Activated naive CD4-positive, alpha-beta T cell treated with anti-CD3 and anti-CD28 coated beads, Interleukin-2, amount 10 ng/mL, durations not matched to agents 7 days and 5 days (primary cell): ENCODE results near the gene POLR2J2.
"Not testable (repeated sequence)": the region's sequence is repeated elsewhere in the genome, so short reads cannot be mapped to it uniquely, and the experiment has no call there.

Experiments
- CTCF ChIA-PET: fragments of 350-600 bp; sonication (Branson Sonifier 250); formaldehyde crosslinking; loops from one replicate; lab custom pipeline; 2021; ENCODE audit warnings: antibody characterized with exemption; lab: Charles Lee
- DNase-seq: peaks from one replicate; pipeline ENCODE4 v3.0.0-alpha.2; 2020
- H3K27ac Mint-ChIP-seq: one replicate; pipeline ENCODE4 v1.8.0; 2021; ENCODE audit warnings: mild to moderate bottlenecking, moderate library complexity, mixed read lengths
- H3K27me3 Mint-ChIP-seq: one replicate; pipeline ENCODE4 v1.8.0; 2021; ENCODE audit warnings: mild to moderate bottlenecking, mixed read lengths
- H3K36me3 Mint-ChIP-seq: one replicate; pipeline ENCODE4 v1.8.0; 2021; ENCODE audit warnings: mixed read lengths
- H3K4me1 Mint-ChIP-seq: one replicate; pipeline ENCODE4 v1.8.0; 2021; ENCODE audit warnings: mixed read lengths
- H3K4me3 Mint-ChIP-seq: one replicate; pipeline ENCODE4 v1.8.0; 2021; ENCODE audit warnings: mild to moderate bottlenecking, moderate library complexity, mixed read lengths
- H3K9me3 Mint-ChIP-seq: one replicate; pipeline ENCODE4 v1.8.0; 2021; ENCODE audit warnings: mixed read lengths

The POLR2J2 gene

DNA sequence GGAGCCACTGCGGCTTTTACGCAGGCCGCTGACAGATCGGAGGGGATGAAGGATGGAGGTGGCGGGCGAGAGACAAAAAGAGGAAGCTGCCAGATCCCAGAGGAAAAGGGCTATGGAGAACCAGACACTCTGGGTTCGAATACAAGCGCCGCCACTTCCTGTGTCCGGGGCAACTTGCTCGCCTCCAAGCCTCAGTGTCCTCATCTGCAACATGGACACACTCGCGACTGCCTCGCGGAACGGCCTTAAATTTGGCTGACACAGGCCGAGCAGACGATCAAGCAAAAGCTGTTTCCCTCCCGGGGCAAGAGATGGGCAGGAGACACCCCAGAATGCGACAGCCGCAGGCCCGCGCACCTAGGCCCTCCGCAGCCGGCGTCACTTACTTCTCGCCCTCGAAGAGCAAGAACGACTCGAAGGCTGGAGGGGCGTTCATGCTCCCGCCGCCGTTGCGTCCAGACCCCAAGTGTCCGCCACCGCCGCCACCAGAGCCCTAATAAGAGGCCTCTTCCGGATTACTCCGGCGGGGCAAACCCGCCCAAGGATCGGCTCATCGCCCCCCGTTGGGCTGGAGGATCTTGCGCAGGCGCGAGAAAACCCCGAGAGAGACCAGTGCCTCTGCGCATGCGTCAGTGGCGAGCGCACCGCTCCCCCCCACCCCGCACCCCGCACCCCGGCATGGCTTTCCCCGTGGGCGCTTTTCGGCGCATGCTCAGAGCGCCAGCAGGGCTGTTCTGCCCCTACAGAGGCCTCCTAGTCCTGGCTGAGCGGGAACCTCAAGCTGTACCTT lies at the start of gene POLR2J2:
Gene POLR2J2, minus strand, starts transcription at position 498 of the 790 bp plus-strand sequence. Its CDS starts 62 bp downstream, at position 436.
- H3K27ac Mint-ChIP-seq, H3K27me3 Mint-ChIP-seq, H3K36me3 Mint-ChIP-seq, DNase-seq, CTCF ChIA-PET, H3K9me3 Mint-ChIP-seq, H3K4me3 Mint-ChIP-seq, H3K4me1 Mint-ChIP-seq: not testable (repeated sequence)

DNA sequence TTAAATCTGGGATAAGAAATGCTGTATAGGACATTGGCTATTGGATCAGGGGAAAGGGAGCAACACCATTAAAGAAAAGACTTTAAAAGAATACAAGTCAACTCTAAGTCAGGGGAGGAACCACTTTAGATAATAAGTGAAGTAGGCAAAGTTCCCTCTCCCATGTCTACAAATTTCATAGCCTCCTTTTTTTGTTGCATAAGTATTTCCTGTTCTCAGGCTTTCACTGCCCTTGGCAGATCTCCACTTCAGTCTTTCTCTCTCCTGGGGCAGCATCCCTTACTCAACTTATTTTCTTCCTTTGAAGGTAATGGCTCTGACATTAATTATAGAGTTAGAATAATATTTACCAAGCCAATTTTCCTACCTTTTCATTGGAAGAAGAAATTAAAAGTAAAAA lies 47.0 kb upstream of the POLR2J2 start:
- H3K36me3 Mint-ChIP-seq, H3K4me3 Mint-ChIP-seq, H3K27ac Mint-ChIP-seq, H3K9me3 Mint-ChIP-seq, DNase-seq, CTCF ChIA-PET: not testable (repeated sequence)
- peaks cover 11% of the 10 kb centered on the region for H3K4me1 Mint-ChIP-seq
- H3K27me3 Mint-ChIP-seq, result peaks cover 19% of the 10 kb centered on the region

DNA sequence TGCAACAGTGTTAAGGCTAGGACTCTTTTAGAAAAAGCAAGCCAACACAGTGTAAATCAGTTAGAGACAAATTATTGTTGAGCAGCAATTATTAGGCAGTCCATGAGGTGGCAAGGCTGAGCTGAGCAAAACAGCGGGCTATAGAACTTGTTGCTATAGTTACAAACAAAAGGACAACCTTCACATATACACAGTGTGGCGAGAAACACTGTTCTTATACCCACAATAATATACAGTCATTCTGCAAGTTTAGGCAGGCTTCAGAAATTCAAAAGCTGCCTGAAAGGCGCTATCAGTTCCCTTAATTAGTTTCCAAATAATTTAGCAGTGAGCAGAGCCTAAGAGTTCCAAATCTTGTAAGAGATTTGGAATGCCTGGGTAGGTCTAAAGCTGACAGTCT lies 44.3 kb upstream of the POLR2J2 start:
- DNase-seq, H3K36me3 Mint-ChIP-seq, CTCF ChIA-PET, H3K9me3 Mint-ChIP-seq, H3K4me3 Mint-ChIP-seq, H3K27ac Mint-ChIP-seq: not testable (repeated sequence)
- peaks cover 27% of the 10 kb centered on the region for H3K4me1 Mint-ChIP-seq
- peaks cover 10% of the 10 kb centered on the region for H3K27me3 Mint-ChIP-seq

DNA sequence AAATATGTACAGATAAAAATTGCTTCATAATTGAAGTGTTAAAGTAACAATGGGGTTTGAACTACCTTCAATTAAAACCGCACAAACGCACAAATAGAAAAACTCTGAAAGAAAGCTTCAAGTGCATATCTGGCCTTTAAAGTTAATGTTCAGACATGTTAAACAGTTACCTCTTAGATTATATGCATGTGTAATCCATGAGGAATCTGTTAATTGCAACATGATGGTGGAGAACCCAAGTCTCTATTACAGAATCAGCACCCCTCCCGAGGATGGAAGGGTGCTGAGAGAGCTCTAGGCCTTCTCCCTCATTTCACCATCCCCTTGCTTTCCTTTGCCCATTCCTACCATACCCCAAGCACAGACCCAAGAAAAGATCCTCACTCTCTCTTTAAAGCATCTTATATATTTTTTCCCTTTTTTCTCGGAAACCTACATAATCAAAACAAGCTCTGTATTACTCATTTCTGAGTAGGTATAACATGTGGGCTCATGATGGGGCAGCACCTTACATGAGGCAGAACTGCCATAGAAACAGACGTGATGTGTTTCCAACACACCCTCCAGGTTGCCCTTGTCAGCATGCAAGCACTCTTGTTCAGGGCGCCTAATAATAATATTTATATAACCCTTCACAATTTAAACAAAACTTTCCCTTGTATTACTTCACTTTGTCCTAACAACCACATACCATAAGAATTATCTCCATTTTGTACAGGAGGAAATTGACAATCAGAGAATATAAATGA lies 43.5 kb upstream of the POLR2J2 start:
- H3K36me3 Mint-ChIP-seq, H3K4me3 Mint-ChIP-seq, H3K9me3 Mint-ChIP-seq, H3K27ac Mint-ChIP-seq, CTCF ChIA-PET, DNase-seq: not testable (repeated sequence)
- peaks cover 27% of the 10 kb centered on the region for H3K4me1 Mint-ChIP-seq
- H3K27me3 Mint-ChIP-seq, result peaks cover 10% of the 10 kb centered on the region

DNA sequence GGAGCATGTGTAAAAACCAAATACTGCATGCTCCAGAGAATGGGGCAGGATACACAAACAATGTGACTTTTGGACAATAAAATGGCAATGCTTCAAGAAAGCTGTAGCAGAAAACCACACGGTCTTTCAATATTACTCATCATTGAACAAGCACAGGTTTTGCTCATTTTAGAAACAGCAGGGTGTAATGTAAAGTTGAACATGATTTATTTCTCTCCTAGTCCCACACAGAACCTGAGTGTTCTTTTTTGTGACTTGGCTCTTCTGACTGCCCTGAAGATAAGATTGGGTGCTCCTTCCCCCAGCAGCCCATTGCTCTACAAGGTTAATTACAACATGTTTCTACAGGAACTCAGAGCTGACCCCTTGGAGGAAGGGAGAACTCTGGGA lies 42.2 kb upstream of the POLR2J2 start:
- H3K4me3 Mint-ChIP-seq, DNase-seq, H3K9me3 Mint-ChIP-seq, CTCF ChIA-PET, H3K36me3 Mint-ChIP-seq, H3K27me3 Mint-ChIP-seq: not testable (repeated sequence)
- H3K4me1 Mint-ChIP-seq, result peaks cover 27% of the 10 kb centered on the region
- peak overlapping the region; percentile 85 for H3K27ac Mint-ChIP-seq

DNA sequence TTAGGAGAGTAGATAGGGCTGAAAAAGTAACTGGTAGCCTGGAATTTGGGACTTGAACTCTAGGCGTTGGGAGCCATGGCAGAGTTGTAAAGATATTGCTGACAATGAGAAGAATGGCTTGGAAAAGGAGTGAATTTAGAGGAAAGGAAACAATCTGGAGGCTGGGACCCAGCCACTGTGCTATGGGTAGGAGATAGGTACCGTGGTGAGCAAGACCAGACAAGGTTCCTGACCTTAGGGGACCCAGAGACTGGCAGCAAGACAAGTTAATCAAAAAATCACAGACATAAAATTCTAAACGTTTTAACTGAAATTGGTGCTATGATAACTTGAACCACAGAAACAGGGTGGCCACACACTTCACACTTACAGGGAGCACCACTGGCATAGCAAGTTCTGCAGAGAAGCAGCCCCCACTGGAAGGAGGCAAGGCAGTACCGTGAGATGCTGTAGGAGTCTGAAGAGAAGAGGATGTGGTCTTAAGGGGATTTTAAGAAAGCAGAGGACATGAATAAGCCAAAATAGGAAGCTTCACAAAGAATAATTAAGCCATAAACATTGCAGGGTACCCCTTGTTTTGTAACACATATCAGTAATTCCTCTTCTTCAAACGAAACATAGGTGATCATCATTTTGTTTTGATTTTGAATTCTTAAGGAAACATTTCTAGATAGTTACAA lies 41.7 kb upstream of the POLR2J2 start:
- CTCF ChIA-PET, H3K36me3 Mint-ChIP-seq, H3K27me3 Mint-ChIP-seq, H3K9me3 Mint-ChIP-seq: not testable (repeated sequence)
- Mint-ChIP-seq H3K27ac (peak overlapping the region; percentile 85), H3K4me3 (peak overlapping the region; percentile 29), H3K4me1 (peaks cover 25% of the 10 kb centered on the region)
- peak; percentile 40 for DNase-seq

DNA sequence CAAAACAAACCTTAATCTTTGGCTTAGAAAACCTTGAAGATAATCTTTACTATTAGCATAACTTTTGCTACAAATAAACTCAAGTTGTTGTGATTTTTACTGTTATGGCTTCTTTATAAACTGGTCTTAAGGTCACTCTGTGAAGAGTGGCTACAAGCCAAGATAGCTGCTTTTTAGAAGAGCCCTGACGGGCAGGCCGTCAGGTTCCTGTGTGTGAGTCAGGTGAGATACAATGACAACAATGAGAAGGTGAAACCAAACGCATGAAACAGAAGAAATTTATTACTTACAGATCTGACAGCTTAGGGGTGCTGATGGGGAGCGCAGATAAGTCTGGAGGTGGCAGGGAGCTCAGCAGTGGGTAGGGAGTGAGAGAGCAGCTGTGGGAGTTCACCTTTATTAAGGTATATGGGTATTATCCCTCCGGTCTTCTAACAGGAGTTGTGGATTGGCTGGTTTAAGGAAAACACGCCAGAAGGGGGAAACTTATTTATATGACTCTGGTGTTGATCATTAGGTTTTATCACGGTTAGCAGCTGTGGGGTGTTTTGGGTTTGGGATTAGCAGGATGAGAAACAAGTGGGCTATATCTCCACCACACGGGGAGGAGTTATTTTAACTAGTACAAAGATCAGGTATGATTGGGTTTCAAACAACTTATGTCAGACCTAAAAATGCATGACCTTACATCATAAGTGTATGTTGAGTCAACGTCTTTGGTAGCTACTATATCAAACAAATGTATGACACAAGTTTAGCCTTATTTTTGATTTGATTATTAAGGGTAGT lies 27.7 kb upstream of the POLR2J2 start:
- CTCF ChIA-PET, H3K9me3 Mint-ChIP-seq, DNase-seq, H3K4me1 Mint-ChIP-seq, H3K27ac Mint-ChIP-seq, H3K4me3 Mint-ChIP-seq, H3K36me3 Mint-ChIP-seq: not testable (repeated sequence)
- peaks cover 11% of the 10 kb centered on the region for H3K27me3 Mint-ChIP-seq

DNA sequence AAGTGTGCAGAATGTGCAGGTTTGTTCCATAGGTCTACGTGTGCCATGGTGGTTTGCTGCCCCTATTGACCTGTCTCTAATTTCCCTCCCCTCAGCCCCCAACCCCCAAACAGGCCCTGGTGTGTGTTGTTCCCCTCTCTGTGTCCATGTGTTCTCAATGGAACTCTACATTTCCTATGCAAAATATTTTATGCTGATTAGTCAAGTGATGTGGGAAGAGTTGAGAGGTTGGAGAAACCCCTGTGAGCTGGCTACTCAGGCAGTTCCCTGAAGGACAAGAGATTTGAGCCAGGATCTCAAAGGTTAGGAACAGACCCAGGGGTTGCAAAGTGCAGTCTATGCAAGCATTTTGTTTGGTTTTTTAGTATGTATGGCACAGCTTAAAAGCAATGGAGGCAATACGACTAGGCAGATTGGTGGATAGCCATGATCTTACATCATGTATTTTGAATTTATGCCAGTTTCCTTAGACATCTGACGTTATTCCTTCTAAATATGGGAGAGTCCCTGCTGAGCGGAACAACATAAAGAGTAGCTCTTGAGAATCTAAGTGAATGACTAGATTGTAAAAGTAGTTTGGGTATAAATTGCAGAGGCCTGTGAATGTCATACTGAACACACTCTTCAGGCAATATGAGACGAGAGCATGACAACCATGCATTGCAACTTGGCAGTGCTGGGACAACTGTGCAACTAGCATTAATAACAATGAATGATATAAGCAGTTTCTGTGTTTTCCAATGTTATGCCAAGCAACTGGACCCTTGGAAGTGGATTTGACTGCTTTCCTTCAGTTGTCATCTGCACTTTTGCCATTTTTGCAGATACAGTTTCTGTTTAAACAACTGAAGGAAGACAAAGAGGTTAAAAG lies 26.4 kb upstream of the POLR2J2 start:
- CTCF ChIA-PET, H3K27ac Mint-ChIP-seq, H3K4me3 Mint-ChIP-seq, DNase-seq, H3K36me3 Mint-ChIP-seq, H3K9me3 Mint-ChIP-seq, H3K4me1 Mint-ChIP-seq: not testable (repeated sequence)
- peaks cover 13% of the 10 kb centered on the region for H3K27me3 Mint-ChIP-seq

DNA sequence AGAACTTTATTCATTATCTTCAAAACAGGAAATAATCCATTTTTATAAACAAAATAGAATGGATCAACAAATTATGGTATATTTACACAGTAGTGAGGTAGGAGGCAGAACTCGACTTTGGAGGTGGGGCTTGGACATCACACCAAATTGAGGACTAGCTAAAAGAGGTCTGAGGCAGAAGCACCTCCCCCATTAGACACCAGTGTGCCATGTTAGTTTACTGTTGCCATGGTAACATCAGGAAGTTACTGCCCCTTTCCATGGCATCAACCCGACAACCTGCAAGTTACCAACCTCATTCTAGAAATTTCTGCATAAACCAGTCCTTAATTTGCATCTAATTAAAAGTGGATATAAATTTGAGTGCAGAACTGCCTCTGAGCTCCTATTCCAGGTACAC lies 24.5 kb upstream of the POLR2J2 start:
- H3K9me3 Mint-ChIP-seq, result not testable (repeated sequence)

DNA sequence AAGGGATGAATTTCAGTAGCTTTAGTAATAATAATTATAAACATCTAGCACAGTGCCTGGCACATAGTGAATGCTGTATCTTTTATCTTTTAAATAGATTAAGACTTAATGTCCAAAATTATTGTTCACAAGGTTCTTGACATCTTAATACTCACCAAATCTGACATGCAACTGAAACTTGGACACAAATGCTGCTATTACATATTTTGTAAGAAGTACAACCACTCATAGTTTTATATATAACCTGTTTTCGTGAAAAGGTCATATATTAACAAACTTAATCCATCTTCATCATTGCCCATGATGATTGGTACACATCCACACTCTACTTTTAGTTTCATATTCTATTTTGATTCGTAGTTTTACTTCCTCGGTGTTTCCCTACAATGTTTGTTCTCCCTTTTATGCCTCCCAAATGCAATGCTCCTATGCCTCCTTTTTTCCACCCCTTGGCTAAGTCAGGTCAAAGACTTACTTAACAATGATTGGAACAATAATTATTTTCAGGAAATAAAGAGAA lies 23.6 kb upstream of the POLR2J2 start:
- DNase-seq, H3K9me3 Mint-ChIP-seq, H3K4me3 Mint-ChIP-seq, H3K27ac Mint-ChIP-seq, CTCF ChIA-PET, H3K36me3 Mint-ChIP-seq, H3K4me1 Mint-ChIP-seq: not testable (repeated sequence)
- peaks cover 12% of the 10 kb centered on the region for H3K27me3 Mint-ChIP-seq

More for the DNA sequence above, 24.5 kb upstream of the POLR2J2 start:
- H3K27me3 Mint-ChIP-seq, result peaks cover 13% of the 10 kb centered on the region
- CTCF ChIA-PET, H3K4me1 Mint-ChIP-seq, H3K27ac Mint-ChIP-seq, H3K4me3 Mint-ChIP-seq, DNase-seq, H3K36me3 Mint-ChIP-seq: not testable (repeated sequence)

DNA sequence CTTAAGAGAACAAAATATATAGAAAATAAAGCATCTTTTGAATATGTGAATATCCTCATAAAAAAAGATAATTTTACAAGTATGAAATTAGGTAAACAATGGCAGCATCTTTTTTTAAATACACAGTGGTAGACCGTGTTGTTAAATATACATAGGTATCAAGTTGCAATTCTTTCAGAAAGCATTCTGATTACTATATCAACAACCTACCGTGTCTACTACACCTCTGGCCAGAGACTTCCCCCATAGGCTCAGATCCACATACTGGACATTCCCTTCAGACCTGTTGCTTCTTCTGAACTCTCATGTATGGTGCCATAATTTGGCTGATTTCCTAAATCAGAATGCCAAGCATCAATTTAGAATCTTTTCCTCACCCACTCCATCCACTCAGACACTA lies 22.5 kb upstream of the POLR2J2 start:
- DNase-seq, H3K27ac Mint-ChIP-seq, H3K27me3 Mint-ChIP-seq, H3K4me1 Mint-ChIP-seq, H3K9me3 Mint-ChIP-seq, H3K4me3 Mint-ChIP-seq, H3K36me3 Mint-ChIP-seq, CTCF ChIA-PET: not testable (repeated sequence)

DNA sequence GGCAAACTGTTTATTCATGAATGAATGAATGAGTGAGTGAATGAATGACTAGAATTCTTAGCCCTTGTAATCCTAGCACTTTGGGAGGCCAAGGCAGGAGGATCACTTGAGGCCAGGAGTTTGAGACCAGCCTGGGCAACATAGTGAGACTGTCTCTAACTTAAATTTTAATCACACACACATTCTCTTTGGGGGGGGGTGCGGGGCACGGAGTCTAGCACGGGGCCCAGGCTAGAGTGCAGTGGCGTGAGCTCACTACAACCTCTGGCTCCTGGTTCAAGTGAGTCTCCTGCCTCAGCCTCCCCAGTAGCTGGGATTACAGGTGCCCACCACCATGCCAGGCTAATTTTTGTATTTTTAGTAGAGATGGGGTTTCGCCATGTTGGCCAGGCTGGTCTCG lies 19.1 kb upstream of the POLR2J2 start:
- H3K27ac Mint-ChIP-seq, H3K4me3 Mint-ChIP-seq, H3K9me3 Mint-ChIP-seq, H3K27me3 Mint-ChIP-seq, CTCF ChIA-PET, DNase-seq, H3K36me3 Mint-ChIP-seq, H3K4me1 Mint-ChIP-seq: not testable (repeated sequence)
